HepG2 (cell line): Measurements from ENCODE around the gene MARCHF2. TPM values are rescaled to one million over a fixed set of nuclear protein-coding genes. Genes with fewer than 3 reads are reported as not detected.

Source experiments
- ATAC-seq: fragments of 200-7000 bp; cut with Tn5 transposase; 3 replicates; pipeline ENCODE4 v1.9.1; 2020; ENCODE audit warnings: mild to moderate bottlenecking, moderate library complexity
- BruUV-seq: library from RNA; stranded (reverse); fragments of 400-500 nt; replicated peaks from 2 replicates; lab custom pipeline; 2021; lab: Mats Ljungman, UMichigan
- CTCF ChIA-PET: fragments of 300-600 bp; formaldehyde crosslinking; extraction: SDS; loops from one replicate; lab custom pipeline; 2021; ENCODE audit warnings: low total read pairs, inconsistent platforms, low intra/inter-chr PET ratio; lab: Yijun Ruan, JAX
- POLR2A ChIA-PET: fragments of 350-600 bp; sonication (Branson Sonifier 250); formaldehyde crosslinking; loops from one replicate; lab custom pipeline; 2020; ENCODE audit warnings: antibody characterized with exemption, inconsistent platforms; lab: Yijun Ruan, JAX
- DNase-seq: peaks from one replicate; pipeline ENCODE4 v3.0.0-alpha.2; 2015; ENCODE audit warnings: low spot score
- FAIRE-seq: peaks from 3 replicates; lab custom pipeline; 2011; peaks lifted over from hg19 to GRCh38; lab: Jason Lieb, UNC
- H2AFZ ChIP-seq: one replicate; pipeline ENCODE4 v1.6.1; 2011; ENCODE audit warnings: low read length, inconsistent platforms
- H3K27ac ChIP-seq: fragments of 300-600 bp; 3 replicates; pipeline ENCODE4 v1.8.0; 2011; ENCODE audit warnings: mixed run types, mild to moderate bottlenecking, mixed read lengths, low read length, inconsistent platforms; ENCODE audit not compliant: insufficient read depth; ENCODE audit errors: extremely low read length
- H3K27me3 ChIP-seq, 2 experiments: fragments of 200-600 bp in 1 of 2; 2 replicates in 1 of 2; 3 replicates in 1 of 2; pipeline versions ENCODE4 v1.6.0 to v1.8.0; 2011; ENCODE audit warnings: low read length in 2 of 2, mild to moderate bottlenecking in 2 of 2, moderate library complexity in 2 of 2, inconsistent platforms in 1 of 2; ENCODE audit not compliant: insufficient read depth in 2 of 2, control insufficient read depth in 1 of 2
- H3K36me3 ChIP-seq, 2 experiments: fragments of 200-600 bp in 1 of 2; replicated peaks in 1 of 2; 2 replicates in 1 of 2; 3 replicates in 1 of 2; pipeline versions ENCODE4 v1.5.1 to v1.8.0; 2011; ENCODE audit warnings: low read length in 2 of 2, inconsistent platforms in 1 of 2; ENCODE audit not compliant: insufficient read depth in 2 of 2, control insufficient read depth in 1 of 2
- H3K4me1 ChIP-seq: 2 replicates; pipeline ENCODE4 v1.5.1; 2012; ENCODE audit warnings: low read length, inconsistent platforms; ENCODE audit not compliant: insufficient read depth
- H3K4me2 ChIP-seq: 2 replicates; pipeline ENCODE4 v1.6.0; 2011; ENCODE audit warnings: low read depth, low read length, inconsistent platforms
- H3K4me3 ChIP-seq, 3 experiments: fragments of 200-600 bp in 1 of 3; sonication (generic), shearing (Covaris generic) in 1 of 3; replicated peaks in 1 of 3; 2 replicates each; pipeline ENCODE4 v1.5.1; 2011 to 2016; ENCODE audit warnings: low read length in 3 of 3, inconsistent platforms in 2 of 3, low read depth in 2 of 3, mild to moderate bottlenecking in 2 of 3, control low read depth in 1 of 3, mixed read lengths in 1 of 3; ENCODE audit not compliant: insufficient read depth in 1 of 3
- H3K79me2 ChIP-seq: one replicate; pipeline ENCODE4 v1.6.1; 2011; ENCODE audit warnings: low read length, inconsistent platforms; ENCODE audit not compliant: insufficient read depth
- H3K9ac ChIP-seq: 2 replicates; pipeline ENCODE4 v1.6.0; 2011; ENCODE audit warnings: mild to moderate bottlenecking, low read depth, low read length, inconsistent platforms; ENCODE audit not compliant: insufficient read depth
- H3K9me3 ChIP-seq: 2 replicates; pipeline ENCODE4 v1.5.1; 2012; ENCODE audit warnings: mild to moderate bottlenecking, low read length
- H4K20me1 ChIP-seq: 2 replicates; pipeline ENCODE4 v1.6.0; 2011; ENCODE audit warnings: inconsistent platforms, mild to moderate bottlenecking, low read length, moderate library complexity; ENCODE audit not compliant: insufficient read depth
- ETV6 ChIP-seq: sonication (generic); formaldehyde crosslinking; conservative IDR thresholded peaks from 2 replicates; pipeline ENCODE4 v1.4.0; 2020; ENCODE audit warnings: missing genetic modification reagents
- IKZF4 ChIP-seq: sonication (generic); formaldehyde crosslinking; IDR thresholded peaks from 2 replicates; pipeline ENCODE4 v1.5.1; 2020; ENCODE audit warnings: borderline replicate concordance, mild to moderate bottlenecking, low read depth, missing genetic modification reagents; ENCODE audit errors: not compliant biosample characterization
- KAT7 ChIP-seq: IDR thresholded peaks from 2 replicates; pipeline ENCODE4 v1.6.1; 2018; ENCODE audit warnings: borderline replicate concordance, missing compliant biosample characterization
- RORA ChIP-seq: sonication (generic); formaldehyde crosslinking; IDR thresholded peaks from 2 replicates; pipeline ENCODE4 v1.5.0; 2020; ENCODE audit warnings: mild to moderate bottlenecking, missing genetic modification reagents, moderate library complexity
- SOX13 ChIP-seq, 3 experiments: fragments of 450-650 bp in 1 of 3; sonication (generic) in 1 of 3; formaldehyde crosslinking in 1 of 3; IDR thresholded peaks in 2 of 3; conservative IDR thresholded peaks in 1 of 3; 2 replicates each; pipeline versions ENCODE4 v1.5.0 to v1.6.1; 2016 to 2020; ENCODE audit warnings: antibody characterized with exemption in 1 of 3, mild to moderate bottlenecking in 1 of 3, missing compliant biosample characterization in 1 of 3, missing genetic modification reagents in 1 of 3, moderate library complexity in 1 of 3
- ZBTB7B ChIP-seq: sonication (generic); formaldehyde crosslinking; IDR thresholded peaks from 2 replicates; pipeline ENCODE4 v1.4.0; 2020; ENCODE audit warnings: missing genetic modification reagents
- ZFP82 ChIP-seq: sonication (generic); formaldehyde crosslinking; IDR thresholded peaks from 2 replicates; pipeline ENCODE4 v1.5.1; 2020; ENCODE audit warnings: mild to moderate bottlenecking, missing genetic modification reagents, borderline replicate concordance
- ZNF260 ChIP-seq: sonication (generic); formaldehyde crosslinking; IDR thresholded peaks from 2 replicates; pipeline ENCODE4 v1.4.0; 2020; ENCODE audit warnings: missing genetic modification reagents, low read depth, mild to moderate bottlenecking, borderline replicate concordance
- ZNF546 ChIP-seq: sonication (generic); formaldehyde crosslinking; conservative IDR thresholded peaks from 2 replicates; pipeline ENCODE4 v1.8.1; 2023; ENCODE audit warnings: mild to moderate bottlenecking, missing genetic modification reagents
- ZNF605 ChIP-seq: sonication (generic); formaldehyde crosslinking; IDR thresholded peaks from 2 replicates; pipeline ENCODE4 v1.8.0; 2022; ENCODE audit warnings: mild to moderate bottlenecking, missing genetic modification reagents
- ZNF713 ChIP-seq: sonication (generic); formaldehyde crosslinking; IDR thresholded peaks from 2 replicates; pipeline ENCODE4 v1.4.0; 2020; ENCODE audit warnings: mild to moderate bottlenecking, missing genetic modification reagents
- ZNF746 ChIP-seq: sonication (generic); formaldehyde crosslinking; IDR thresholded peaks from 2 replicates; pipeline ENCODE4 v1.8.0; 2022; ENCODE audit warnings: mild to moderate bottlenecking, missing genetic modification reagents
- ZSCAN20 ChIP-seq: sonication (generic); formaldehyde crosslinking; IDR thresholded peaks from 2 replicates; pipeline ENCODE4 v1.4.0; 2020; ENCODE audit warnings: missing genetic modification reagents, mild to moderate bottlenecking, borderline replicate concordance
- WGBS: methylation state at CpG from one replicate; pipeline ENCODE4 v1.1.6; 2017; ENCODE audit warnings: low lambda C conversion rate; 5-methylcytosine and 5-hydroxymethylcytosine counted together
- in situ Hi-C: cut with HindIII; loops from 2 replicates; pipeline ENCODE4 v1.10.0; 2017; ENCODE audit warnings: low pct_unique_long_range_greater_than_20kb; ENCODE audit not compliant: extremely low pct_ligation_motif_present
- intact Hi-C: fragments of 100-400 bp; cut with micrococcal nuclease; formaldehyde crosslinking; loops from one replicate; pipeline ENCODE4 v1.10.0; 2022; ENCODE audit not compliant: unreplicated experiment
- polyA plus RNA-seq, 8 experiments: library from polyadenylated mRNA; depleted of rRNA in 3 of 8; stranded (reverse) in 7 of 8; unstranded in 1 of 8; fragments of >200 nt; fragmentation: Illumina TruSeq in 4 of 8; extraction: Trizol in 4 of 8; gene quantifications; 2 replicates each; pipeline versions ENCODE4 v1.2.1 to v1.2.3, GENCODE V29; 2011 to 2016; ENCODE audit warnings: low read depth in 4 of 8, missing spikeins in 1 of 8, mixed read lengths in 1 of 8; ENCODE audit not compliant: insufficient read depth in 1 of 8
- total RNA-seq, 5 experiments: library from RNA; depleted of rRNA; stranded (reverse); fragments of >200 nt; fragmentation: Illumina TruSeq; extraction: Trizol; gene quantifications; 2 replicates each; pipeline ENCODE4 v1.2.3, GENCODE V29; 2016; ENCODE audit warnings: low read depth in 1 of 5
- TF ChIP-seq, protein P1 (sequence below): sonication (generic); formaldehyde crosslinking; IDR thresholded peaks from 2 replicates; pipeline ENCODE4 v1.5.0; 2020; ENCODE audit warnings: missing genetic modification reagents
- TF ChIP-seq, protein P2 (sequence below): sonication (generic); formaldehyde crosslinking; IDR thresholded peaks from 2 replicates; pipeline ENCODE4 v1.4.0; 2020; ENCODE audit warnings: mild to moderate bottlenecking, missing genetic modification reagents
- TF ChIP-seq, protein P3 (sequence below): sonication (generic); formaldehyde crosslinking; IDR thresholded peaks from 2 replicates; pipeline ENCODE4 v1.4.0; 2020; ENCODE audit warnings: missing genetic modification reagents

The MARCHF2 gene
- total and polyA plus RNA-seq, 2 of the 13 experiments (the other 11 are each of a cell fraction or from before 2014, with no cell fraction given) = 12.7 to 13.0 TPM

DNA sequence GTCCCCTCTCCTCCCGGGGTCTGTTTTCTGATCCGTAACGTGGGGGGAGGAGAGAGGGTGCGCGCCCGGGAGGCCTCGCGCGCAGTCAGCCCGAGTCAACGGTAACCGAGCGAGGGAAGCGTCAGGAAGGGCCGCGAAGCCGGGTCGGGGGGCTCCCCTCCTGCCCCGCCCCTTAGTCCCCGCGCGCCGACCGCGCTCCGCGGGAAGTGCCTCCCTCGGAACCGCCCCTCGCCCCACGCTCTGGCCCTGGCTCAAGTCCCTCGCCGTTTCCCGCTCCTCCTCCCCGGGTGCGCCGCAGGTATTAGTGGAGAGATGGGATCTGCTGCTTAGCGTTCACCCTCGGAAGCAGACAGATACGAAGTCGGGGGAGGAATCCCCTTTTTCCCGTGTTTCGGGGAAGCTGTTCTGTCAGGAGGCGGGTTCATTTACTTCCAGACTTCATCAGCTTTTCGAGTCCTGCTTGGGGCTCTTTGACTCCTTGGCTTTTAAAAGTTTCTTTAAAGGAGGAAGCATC lies 32.4 kb downstream of the MARCHF2 start:
- 0% methylated on average over 6 of the region's 45 CpGs for WGBS
- peaks cover 56% of the 10 kb centered on the region for H3K79me2 ChIP-seq
- ATAC-seq = peak; percentile 17
- intact Hi-C loops (loop anchor here (5.0 to 10.0 kb wide), 2 partner anchors 33 to 91 kb away; partner anchors contain the start of gene MARCHF2), in situ Hi-C loops (no loop called here)
- peaks cover 6 to 10% of the 10 kb centered on the region in 2 experiments; a peak in 4 of 5 replicates for H3K36me3 ChIP-seq
- no peaks in the 10 kb centered on the region for H3K27me3 ChIP-seq
- H3K9ac ChIP-seq = peak overlapping the region; percentile 100
- H2AFZ ChIP-seq = no peak overlapping the region
- no peaks in the 10 kb centered on the region for H3K9me3 ChIP-seq
- peak overlapping the region; percentile 95 for H3K27ac ChIP-seq
- FAIRE-seq = no peak
- peaks cover 52% of the 10 kb centered on the region for H4K20me1 ChIP-seq
- peak overlapping the region; percentile 92 for H3K4me2 ChIP-seq
- H3K4me1 ChIP-seq = peaks cover 77% of the 10 kb centered on the region
- POLR2A ChIA-PET = interaction anchor here (1.7 to 3.6 kb wide), 4 partner anchors 10 to 33 kb away, joined by 5 to 82 read pairs (median 16); partner anchors contain the start of gene MARCHF2
- BruUV-seq = no TSS peak
- CTCF ChIA-PET = no interaction called here
- DNase-seq = no peak
- peak overlapping the region; percentile 93 to 99 (median 99) for H3K4me3 ChIP-seq
- TF ChIP-seq ZSCAN20 (CRISPR knock-in tag) (peak; percentile 0; the same call in 1 of the 2 replicates), ZNF546 (CRISPR knock-in tag) (no peak), ZNF260 (CRISPR knock-in tag) (no peak), ZFP82 (CRISPR knock-in tag) (no peak), IKZF4 (CRISPR knock-in tag) (no peak), SOX13 (IDR thresholded peaks at IDR 0.05) (no peak), SOX13 (CRISPR knock-in tag; conservative IDR thresholded peaks at IDR 0.05 in 1 of 2, IDR thresholded peaks at IDR 0.05 in 1 of 2) (no peak), KAT7 (no peak), ZNF605 (CRISPR knock-in tag) (no peak), ZNF746 (no peak; the same call in 1 of the 2 replicates), ETV6 (CRISPR knock-in tag) (no peak), ZNF713 (CRISPR knock-in tag) (no peak), RORA (no peak), ZBTB7B (CRISPR knock-in tag) (no peak)
- TF ChIP-seq, protein P1, sequence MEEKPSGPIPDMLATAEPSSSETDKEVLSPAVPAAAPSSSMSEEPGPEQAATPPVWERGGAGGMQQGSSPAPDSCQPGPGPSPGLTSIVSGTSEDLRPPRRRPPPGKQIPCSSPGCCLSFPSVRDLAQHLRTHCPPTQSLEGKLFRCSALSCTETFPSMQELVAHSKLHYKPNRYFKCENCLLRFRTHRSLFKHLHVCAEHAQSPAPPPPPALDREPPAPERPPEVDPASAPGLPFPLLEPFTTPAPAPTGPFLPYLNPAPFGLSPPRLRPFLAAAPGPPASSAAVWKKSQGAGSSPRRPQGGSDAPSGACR (CRISPR knock-in tag) = 0 out of 2 replicates have a peak, but pooled peaks have one; percentile 13
- TF ChIP-seq, protein P2, sequence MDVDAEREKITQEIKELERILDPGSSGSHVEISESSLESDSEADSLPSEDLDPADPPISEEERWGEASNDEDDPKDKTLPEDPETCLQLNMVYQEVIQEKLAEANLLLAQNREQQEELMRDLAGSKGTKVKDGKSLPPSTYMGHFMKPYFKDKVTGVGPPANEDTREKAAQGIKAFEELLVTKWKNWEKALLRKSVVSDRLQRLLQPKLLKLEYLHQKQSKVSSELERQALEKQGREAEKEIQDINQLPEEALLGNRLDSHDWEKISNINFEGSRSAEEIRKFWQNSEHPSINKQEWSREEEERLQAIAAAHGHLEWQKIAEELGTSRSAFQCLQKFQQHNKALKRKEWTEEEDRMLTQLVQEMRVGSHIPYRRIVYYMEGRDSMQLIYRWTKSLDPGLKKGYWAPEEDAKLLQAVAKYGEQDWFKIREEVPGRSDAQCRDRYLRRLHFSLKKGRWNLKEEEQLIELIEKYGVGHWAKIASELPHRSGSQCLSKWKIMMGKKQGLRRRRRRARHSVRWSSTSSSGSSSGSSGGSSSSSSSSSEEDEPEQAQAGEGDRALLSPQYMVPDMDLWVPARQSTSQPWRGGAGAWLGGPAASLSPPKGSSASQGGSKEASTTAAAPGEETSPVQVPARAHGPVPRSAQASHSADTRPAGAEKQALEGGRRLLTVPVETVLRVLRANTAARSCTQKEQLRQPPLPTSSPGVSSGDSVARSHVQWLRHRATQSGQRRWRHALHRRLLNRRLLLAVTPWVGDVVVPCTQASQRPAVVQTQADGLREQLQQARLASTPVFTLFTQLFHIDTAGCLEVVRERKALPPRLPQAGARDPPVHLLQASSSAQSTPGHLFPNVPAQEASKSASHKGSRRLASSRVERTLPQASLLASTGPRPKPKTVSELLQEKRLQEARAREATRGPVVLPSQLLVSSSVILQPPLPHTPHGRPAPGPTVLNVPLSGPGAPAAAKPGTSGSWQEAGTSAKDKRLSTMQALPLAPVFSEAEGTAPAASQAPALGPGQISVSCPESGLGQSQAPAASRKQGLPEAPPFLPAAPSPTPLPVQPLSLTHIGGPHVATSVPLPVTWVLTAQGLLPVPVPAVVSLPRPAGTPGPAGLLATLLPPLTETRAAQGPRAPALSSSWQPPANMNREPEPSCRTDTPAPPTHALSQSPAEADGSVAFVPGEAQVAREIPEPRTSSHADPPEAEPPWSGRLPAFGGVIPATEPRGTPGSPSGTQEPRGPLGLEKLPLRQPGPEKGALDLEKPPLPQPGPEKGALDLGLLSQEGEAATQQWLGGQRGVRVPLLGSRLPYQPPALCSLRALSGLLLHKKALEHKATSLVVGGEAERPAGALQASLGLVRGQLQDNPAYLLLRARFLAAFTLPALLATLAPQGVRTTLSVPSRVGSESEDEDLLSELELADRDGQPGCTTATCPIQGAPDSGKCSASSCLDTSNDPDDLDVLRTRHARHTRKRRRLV (CRISPR knock-in tag) = no peak
- TF ChIP-seq, protein P3, sequence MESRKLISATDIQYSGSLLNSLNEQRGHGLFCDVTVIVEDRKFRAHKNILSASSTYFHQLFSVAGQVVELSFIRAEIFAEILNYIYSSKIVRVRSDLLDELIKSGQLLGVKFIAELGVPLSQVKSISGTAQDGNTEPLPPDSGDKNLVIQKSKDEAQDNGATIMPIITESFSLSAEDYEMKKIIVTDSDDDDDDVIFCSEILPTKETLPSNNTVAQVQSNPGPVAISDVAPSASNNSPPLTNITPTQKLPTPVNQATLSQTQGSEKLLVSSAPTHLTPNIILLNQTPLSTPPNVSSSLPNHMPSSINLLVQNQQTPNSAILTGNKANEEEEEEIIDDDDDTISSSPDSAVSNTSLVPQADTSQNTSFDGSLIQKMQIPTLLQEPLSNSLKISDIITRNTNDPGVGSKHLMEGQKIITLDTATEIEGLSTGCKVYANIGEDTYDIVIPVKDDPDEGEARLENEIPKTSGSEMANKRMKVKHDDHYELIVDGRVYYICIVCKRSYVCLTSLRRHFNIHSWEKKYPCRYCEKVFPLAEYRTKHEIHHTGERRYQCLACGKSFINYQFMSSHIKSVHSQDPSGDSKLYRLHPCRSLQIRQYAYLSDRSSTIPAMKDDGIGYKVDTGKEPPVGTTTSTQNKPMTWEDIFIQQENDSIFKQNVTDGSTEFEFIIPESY = no peak
